NCI-H2107 (cell line): Measurements from ENCODE around the gene PDCD6IP.
A peak's percentile ranks its signal among the peaks of the same experiment; 100 is the strongest.
"Not testable (repeated sequence)": the region's sequence is repeated elsewhere in the genome, so short reads cannot be mapped to it uniquely, and the experiment has no call there.

ENCODE experiments used
- DNase-seq: peaks from one replicate; lab custom pipeline; 2025; lab: John Stamatoyannopoulos, UW

Gene PDCD6IP, protein sequence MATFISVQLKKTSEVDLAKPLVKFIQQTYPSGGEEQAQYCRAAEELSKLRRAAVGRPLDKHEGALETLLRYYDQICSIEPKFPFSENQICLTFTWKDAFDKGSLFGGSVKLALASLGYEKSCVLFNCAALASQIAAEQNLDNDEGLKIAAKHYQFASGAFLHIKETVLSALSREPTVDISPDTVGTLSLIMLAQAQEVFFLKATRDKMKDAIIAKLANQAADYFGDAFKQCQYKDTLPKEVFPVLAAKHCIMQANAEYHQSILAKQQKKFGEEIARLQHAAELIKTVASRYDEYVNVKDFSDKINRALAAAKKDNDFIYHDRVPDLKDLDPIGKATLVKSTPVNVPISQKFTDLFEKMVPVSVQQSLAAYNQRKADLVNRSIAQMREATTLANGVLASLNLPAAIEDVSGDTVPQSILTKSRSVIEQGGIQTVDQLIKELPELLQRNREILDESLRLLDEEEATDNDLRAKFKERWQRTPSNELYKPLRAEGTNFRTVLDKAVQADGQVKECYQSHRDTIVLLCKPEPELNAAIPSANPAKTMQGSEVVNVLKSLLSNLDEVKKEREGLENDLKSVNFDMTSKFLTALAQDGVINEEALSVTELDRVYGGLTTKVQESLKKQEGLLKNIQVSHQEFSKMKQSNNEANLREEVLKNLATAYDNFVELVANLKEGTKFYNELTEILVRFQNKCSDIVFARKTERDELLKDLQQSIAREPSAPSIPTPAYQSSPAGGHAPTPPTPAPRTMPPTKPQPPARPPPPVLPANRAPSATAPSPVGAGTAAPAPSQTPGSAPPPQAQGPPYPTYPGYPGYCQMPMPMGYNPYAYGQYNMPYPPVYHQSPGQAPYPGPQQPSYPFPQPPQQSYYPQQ

DNA sequence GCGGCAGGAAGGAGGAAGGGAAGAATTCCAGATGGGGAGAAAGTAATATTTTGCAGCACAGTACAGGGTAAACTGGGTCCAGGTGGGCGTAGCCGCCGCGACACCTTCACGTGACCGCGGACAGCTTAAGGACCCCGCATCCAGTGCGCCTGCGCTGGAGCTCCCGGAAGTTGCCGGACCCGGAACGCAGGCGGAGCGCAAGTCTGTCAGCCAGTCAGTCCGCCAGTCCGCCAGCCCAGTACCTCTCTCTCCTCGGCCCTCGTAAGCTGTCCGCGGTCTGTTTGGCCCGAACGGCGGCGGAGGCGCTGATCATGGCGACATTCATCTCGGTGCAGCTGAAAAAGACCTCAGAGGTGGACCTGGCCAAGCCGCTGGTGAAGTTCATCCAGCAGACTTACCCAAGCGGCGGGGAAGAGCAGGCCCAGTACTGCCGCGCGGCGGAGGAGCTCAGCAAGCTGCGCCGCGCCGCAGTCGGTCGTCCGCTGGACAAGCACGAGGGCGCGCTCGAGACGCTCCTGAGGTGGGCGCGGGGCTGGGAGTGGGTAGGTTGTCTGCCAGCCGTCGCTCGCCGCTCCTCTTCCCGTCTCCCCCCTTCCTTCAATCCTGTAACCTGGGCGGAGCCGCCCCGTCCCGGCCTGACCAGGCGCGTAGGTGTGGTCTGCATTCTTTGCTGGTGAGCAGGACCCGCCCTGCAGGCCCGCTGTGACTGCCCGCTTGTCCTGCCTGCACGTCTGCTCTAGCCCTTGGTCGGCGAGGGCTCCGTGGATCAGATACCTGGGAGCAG, at the start of gene PDCD6IP:
TSS of gene PDCD6IP (plus strand) at position 213 of the 784 bp plus-strand sequence. CDS start at position 312, 99 bp downstream.
- DNase-seq, result peak; percentile 54

DNA sequence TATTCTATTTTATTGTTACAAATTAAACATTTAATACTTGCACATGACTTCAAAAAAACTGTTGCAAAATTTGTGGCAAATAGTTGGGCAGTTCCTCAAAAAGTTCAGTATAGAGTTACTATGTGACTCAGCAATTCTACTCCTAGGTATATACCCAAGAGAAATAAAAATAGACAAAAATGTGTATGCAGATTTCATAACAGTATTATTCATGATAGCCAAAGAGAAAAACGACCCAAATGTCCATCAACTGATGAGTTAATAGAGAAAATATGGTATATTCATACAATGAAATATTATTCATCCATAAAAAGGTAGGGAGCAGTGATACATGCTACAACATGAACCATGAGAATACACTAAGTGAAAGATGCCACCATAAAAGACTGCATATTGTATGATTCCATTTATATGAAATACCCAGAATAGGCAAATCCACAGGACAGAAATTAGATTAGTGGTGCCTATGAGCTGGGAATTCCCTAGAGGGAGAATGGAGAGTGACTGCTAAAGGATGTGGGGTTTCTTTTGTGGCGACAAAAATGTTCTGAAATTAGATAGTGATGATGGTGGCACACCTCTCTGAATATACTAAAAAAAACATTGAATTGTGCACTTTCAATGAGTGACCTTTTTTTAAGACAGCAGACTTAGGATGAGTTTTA, 48.8 kb upstream of the PDCD6IP start:
- no peak for DNase-seq

DNA sequence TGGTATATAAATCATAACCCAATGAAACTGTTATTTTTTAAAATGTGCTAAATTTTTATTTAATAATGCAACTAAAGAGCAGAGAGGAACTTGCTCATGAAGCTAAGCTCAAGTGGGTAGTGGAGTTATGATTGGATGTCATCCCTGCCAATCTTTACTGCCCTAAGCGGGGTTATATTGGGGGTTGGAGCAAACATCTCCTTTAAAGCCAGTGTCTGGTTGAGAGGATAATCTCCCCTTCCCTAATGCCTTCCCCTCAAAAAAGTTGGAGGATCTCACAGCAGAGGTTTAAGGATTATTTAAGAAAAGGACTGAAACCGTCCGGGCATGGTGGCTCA, 48.2 kb upstream of the PDCD6IP start:
- no peak for DNase-seq

DNA sequence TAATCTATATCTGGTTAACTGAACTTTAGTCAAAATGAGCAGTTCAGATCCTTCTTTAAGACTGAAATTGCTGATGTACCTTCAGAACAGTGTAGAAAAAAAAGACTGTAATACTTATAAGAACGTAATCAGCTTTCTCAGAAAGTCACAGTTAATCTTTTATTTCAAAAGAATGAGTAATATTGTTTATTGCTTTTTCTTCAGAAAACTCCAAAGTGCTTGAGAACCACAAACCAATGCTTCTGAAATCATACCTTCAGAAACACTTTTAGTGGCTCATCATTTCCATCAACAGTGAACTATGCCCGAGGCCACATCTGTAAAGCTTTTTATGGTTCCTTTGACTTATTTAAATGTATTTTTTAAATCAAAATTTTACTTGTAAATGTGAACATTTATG, 47.1 kb upstream of the PDCD6IP start:
- DNase-seq, result no peak

DNA sequence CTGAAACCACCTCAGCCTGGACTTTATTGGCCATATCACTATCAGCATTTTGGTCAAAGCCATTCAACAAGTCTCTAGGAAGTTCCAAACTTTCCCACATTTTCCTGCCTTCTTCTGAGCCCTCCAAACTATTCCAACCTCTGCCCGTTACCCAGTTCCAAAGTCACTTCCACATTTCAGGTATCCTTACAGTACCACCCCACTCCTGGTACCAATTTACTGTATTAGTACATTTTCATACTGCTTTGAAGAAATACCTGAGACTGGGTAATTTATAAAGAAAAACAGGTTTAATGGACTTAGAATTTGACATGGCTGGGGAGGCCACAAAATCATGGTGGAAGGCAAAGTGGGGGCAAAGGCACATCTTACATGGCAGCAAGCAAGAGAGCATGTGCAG, 44.0 kb upstream of the PDCD6IP start:
- DNase-seq, result not testable (repeated sequence)

DNA sequence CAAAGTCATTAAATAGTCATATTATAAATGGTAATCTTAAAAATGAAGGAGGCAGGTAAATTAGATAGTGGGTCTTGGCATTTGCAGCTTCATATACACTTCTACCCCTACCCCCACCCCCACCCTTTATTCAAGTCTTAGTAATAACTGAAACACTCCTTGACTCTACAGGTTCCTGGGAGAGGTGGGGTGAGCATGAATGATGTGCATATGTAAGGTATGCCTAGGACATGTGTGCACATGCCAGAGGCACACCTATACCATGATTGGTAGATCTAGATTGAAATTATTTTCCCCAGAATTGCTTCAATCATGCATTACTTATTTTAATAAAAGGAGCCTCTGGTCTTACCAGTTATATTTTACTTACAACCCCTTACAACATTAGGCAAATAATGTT, 40.1 kb upstream of the PDCD6IP start:
- no peak for DNase-seq

DNA sequence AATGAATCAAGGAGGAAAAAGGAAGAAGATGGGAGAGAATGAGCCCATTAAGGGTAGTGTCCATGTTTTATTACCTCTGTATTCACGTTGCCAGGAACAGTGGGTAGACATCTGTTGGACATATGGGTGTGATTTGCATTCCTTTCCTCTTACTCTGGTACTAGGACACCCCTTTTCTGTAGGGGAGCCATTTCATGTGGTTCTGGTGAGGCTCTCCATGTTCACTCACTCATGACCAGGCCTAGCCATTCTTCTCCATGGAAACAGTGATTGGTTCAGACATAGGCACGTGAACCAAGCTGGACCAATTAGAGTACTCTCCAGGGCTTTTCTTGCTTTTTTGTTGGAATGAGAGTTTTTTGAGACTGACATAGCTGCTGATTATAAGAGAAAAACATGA, 39.6 kb upstream of the PDCD6IP start:
- DNase-seq, result no peak

DNA sequence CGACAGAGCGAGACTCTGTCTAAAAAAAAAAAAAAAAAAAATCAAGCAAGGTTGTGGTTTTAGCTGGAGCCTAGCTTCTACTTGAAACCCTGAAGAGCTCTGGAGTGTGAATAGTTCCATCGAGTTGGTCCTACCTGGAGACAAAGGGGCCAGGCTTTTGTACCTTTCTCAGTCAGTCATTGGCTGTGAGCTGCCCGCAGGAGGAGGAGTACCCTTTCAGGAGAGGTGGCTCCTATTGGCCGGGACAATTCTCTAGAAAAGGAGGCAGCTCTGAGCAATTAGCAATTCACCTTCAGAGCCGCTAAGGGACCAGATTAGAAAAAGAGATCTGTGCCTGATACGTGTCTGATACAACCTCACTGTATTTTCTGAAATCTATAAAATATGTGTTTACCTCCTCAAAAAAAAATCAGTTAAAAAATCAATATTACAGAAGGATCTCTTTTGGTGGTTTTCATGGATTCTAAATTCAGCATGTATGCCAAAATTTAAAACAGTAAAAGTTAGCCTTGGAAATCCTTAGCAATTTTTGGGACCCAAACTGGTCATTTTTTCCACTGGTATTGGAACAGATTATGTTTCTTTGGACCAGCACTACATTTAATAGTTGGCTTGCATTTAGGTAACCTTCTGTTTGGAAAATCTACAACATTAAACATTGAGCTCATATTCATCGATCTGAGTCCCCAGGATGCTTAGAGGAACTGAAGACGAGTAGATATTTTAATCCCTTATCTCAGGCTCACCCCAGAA, 29.7 kb upstream of the PDCD6IP start:
- DNase-seq, result no peak

DNA sequence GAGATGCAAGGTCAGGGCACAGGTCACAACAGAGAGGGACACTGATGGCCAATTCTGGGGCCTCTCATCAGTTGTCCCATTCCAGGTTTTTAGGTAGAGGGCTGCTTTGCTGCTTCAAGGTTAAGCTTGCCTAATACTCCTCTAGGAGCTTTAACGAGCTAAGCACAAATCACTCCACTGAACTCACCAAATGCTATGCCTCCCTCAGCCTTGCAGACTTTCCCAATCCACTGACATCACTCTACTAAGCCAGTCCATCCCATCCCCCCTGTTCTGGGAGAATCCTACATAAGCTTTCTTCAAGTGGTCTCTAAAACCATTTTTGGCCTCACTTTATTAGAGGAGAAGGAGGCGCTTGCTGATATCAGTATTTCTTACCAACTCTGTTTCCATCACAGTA, 24.8 kb upstream of the PDCD6IP start:
- DNase-seq, result no peak

DNA sequence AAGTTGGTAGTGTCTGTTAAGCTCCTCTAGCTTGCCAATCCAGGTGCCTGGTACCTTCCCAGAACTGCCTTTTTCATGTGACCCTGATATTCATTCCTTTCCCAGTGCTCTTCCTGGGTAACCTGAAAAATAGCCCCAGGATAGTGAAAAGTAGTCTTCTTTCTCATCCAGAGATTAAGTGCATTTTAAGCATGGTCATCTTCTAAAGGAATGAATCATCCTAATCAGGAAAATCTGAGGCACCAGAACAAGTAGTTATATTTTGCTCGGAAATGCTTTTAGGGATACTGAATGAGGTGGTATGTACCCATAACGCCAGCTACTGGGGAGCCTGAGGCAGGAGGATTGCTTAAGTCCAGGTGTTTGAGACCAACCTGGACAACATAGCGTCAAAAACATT, 23.1 kb upstream of the PDCD6IP start:
- no peak for DNase-seq

DNA sequence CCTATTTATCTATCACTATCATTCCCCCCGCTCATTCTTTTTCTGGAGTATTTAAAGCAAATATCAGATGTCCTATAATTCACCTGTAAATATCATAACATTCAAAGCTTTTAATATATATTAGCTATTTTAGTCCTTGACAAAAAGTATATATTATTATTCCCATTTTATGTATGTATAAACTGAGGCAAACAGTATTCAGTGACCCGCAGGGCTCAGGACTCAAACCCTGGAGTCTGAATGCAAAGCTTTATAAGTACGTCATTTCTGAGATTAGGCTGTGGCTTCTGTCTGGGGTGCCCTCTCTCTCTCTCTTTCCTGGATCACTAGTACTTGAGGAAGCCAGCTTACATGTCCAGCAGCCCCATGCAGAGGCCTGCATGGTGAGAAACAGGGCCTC, 20.4 kb upstream of the PDCD6IP start:
- DNase-seq, result no peak

DNA sequence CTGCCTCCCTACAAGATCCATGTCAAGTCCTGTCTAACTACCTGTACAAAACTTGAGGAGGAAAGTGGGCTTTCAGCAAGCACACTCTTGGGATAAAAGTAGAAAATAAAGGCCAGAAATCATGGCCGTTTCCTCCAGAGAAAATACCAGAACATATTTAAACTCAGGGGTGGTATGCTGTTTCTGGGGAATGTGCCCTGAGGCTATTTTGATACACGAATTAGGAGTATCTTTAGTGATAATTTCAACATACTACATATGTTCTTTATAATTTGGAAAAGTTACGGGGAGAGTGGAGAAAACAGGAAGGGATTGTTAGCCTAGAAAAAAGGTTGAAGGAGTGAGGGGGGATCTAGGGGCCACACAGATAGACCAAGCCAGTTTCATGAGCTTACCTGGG, 18.7 kb upstream of the PDCD6IP start:
- no peak for DNase-seq

DNA sequence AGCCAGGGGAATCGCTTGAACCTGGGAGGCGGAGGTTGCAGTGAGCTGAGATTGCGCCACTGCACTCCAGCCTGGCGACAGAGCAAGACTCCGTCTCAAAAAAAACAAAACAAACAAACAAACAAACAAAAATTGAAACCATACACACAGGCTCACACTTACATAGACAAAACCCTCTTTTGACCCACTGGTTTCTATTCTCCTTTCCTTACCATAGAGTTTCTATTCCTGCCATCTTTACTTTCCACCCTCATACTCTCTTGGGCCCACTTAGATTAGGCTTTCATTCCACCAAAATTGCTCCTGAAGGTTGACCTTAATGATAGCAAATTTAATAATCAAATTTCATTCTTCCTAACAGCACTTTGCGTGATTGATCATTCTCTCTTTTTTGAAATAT, 17.0 kb upstream of the PDCD6IP start:
- not testable (repeated sequence) for DNase-seq

DNA sequence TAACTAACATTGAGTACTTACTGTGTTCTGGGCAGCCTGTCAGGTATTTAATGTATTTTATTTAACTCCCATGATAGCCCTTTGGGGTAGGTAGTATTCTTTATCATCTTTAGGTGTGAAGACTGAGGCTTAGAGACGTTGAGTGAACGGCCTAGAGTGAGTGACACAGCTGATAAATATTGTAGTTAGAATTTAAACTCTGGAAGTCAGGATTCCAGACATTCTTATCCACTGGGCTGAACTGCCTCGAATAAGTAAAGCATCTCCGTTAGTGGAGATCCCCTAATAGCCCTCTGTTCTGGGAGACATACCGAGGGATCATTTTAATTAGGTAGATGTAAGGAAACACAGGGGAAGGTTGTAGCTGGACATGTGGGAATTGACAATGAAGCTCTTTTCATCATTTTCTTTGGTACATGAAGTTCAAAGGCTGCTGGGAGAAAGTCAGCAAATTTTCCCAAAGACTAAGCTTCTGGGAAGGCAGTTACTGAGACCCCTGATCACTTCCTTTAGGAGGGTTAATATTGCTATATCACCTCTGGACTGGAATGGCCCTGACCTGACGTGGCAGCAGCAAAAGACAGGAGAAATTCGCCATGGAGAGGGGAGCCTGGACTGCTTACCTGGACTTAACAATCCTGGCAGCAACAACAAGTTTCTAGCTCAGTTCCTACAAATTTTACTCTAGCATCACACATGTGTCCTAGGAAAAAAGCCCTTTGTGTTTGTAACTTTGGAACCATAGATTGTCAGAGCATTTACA, 11.7 kb upstream of the PDCD6IP start:
- no peak for DNase-seq

DNA sequence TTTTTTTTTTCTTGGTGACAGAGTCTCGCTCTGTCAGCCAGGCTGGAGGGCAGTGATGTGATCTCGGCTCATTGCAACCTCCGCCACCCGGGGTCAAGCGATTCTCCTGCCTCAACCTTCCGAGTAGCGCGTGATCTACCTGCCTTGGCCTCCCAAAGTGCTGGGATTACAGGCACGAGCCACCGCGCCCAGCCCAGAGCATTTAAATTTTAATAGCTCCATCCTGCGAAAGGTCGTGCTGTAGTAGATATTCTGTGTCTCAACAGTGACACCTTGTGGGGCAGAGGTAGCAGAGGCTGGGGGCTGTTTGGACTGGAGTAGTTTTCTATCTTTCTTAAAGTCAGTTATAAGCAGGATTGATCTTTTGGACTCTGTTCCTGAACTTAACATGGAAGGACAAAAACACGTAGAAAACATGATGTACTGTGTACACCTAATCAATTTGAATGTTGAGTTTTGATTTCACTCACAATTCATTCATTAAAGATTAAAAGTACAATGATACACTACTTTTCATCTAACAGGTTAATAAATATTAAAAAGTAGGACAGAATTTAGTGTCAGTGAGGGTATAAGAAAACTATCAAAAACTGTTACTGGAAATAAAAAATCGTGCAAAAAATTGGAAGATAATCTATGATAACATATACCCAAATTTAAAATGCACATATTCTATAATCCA, 11.0 kb upstream of the PDCD6IP start:
- no peak for DNase-seq

DNA sequence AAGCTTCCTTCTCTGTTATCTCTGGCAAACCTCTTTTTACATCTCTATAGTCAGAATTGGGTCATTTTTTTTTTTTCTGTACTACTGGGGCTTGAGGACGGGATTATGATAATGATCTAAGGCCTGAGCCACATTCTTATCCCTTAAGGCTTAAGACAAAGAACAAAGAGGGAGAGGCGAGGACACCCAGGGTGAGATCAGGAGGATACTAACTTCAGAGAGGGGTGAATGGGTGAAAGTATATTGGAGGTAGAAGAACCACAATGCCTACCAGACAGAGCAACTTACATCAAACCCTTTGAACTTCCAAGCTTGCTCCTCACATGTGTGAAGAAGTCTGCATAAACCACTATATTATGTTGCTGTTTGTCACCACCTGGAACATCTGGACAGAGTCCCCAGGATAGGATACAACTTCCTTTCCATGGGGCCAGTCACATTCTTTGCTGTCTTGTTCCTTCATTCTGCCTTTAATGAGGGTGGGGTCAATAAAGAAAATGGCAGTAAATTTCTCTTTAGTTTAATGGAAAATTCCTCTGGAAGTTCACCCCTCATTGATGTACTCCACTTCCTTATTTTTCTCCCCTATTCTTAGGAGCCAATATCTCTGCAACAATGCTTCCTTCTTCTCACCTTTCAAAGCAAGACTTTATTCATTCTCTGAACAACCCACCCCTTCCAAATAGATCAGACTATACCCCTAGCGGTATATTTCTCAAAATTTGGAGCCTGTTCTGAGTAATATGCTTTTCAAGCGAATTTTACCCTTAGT, 9.1 kb upstream of the PDCD6IP start:
- DNase-seq, result no peak

DNA sequence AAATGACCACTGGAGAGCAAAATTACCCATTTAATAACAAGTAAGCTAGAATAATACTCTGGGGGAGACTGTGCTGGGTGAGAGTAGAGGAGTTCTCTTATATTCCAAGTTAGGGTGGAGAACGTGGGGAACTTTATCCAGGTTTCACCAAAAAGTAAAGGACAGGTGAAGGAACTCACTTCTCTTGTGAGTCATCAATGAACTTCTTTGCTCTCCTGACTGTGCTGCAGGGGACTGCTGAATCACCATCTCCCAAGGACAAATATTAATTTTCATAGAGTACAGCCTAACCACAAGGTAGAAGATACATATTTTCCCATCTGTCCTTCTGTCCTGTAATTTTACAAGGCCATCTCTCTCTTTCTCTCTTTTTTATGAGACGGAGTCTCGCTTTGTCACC, 8.3 kb upstream of the PDCD6IP start:
- DNase-seq, result no peak

DNA sequence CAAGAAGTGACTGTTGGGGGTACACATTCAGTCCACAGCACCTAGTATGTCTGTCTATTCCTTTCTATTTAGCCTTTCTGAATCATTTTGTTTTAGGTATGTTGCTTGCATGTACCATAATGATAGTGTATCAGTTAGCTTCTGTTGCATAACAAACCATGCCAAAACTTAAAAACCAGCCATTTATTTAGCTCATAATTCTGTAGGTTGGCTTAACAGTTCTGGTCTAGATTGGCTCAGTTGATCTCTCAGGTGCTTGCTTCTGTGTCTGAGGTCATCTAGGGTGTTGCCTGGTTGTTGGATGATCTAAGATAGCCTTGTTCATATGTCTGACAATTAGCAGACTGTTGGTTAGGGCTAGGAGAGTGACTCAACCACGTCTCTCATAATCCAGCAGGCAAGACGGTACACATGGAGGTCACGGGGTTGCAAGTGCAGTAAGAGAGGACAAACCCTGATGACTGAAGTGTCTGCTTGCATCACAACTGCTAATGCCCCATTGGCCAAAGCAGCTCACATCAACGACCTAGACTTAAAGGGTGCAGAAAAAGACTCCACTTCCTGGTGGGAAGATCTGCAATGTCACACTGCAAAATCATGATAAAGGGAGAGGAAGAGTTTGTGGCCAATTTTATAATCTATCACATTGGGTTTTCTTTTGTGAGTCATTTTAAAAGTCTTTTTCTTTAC, 6.8 kb upstream of the PDCD6IP start:
- no peak for DNase-seq
